ENCODE measurements around the gene BRINP2. TPM values are rescaled to one million over a fixed set of nuclear protein-coding genes. Genes with fewer than 3 reads are reported as not detected.

BRINP2 gene
- total RNA-seq, 2 donors from 2014 or later, result not detected

GRCh38 chr1:177173976-177174375 lies 3.2 kb downstream of the BRINP2 start:
- Mint-ChIP-seq H3K27me3 (ENCODE audit: insufficient read depth) (peaks cover 26% of the 10 kb centered on the region), H3K4me1 (no peaks in the 10 kb centered on the region), H3K27ac (no peak overlapping the region), H3K36me3 (ENCODE audit: low read depth) (no peaks in the 10 kb centered on the region), H3K4me3 (no peak overlapping the region), H3K9me3 (no peaks in the 10 kb centered on the region)
- Histone ChIP-seq H3K27ac (ENCODE audit: low read depth, low read length) (no peak overlapping the region), H3K9ac (ENCODE audit: extremely low read depth, low read length, poor library complexity, severe bottlenecking) (no peak overlapping the region), H3K36me3 (ENCODE audit: control insufficient read depth, insufficient read depth, low read length) (no peaks in the 10 kb centered on the region), H3K27me3 (ENCODE audit: control insufficient read depth, insufficient read depth, low read length, poor library complexity, severe bottlenecking) (peaks cover 96% of the 10 kb centered on the region), H3K4me1 (ENCODE audit: control insufficient read depth, insufficient read depth, low read length) (peaks cover 5% of the 10 kb centered on the region), H3K4me3 (ENCODE audit: low read length) (no peak overlapping the region), H3K9me3 (ENCODE audit: control insufficient read depth, low read length) (no peaks in the 10 kb centered on the region)
- DNase-seq, result no peak
- no peak for TF ChIP-seq CTCF (conservative IDR thresholded peaks at IDR 0.05)
- 50 to 91% methylated on average over 1 to 2 of the region's 2 CpGs for WGBS, 2 experiments (ENCODE audit: insufficient coverage in 1 of 2, insufficient read length in 1 of 2)

GRCh38 chr1:177174921-177175634 lies 4.3 kb downstream of the BRINP2 start:
- Histone ChIP-seq H3K9ac (ENCODE audit: extremely low read depth, low read length, poor library complexity, severe bottlenecking) (no peak overlapping the region), H3K36me3 (ENCODE audit: control insufficient read depth, insufficient read depth, low read length) (no peaks in the 10 kb centered on the region), H3K4me1 (ENCODE audit: control insufficient read depth, insufficient read depth, low read length) (peaks cover 5% of the 10 kb centered on the region), H3K27ac (ENCODE audit: low read depth, low read length) (no peak overlapping the region), H3K27me3 (ENCODE audit: control insufficient read depth, insufficient read depth, low read length, poor library complexity, severe bottlenecking) (peaks cover 96% of the 10 kb centered on the region), H3K9me3 (ENCODE audit: control insufficient read depth, low read length) (no peaks in the 10 kb centered on the region), H3K4me3 (ENCODE audit: low read length) (no peak overlapping the region)
- H3K27ac Mint-ChIP-seq, result no peak overlapping the region
- H3K9me3 Mint-ChIP-seq, result no peaks in the 10 kb centered on the region
- no peaks in the 10 kb centered on the region for H3K36me3 Mint-ChIP-seq (ENCODE audit: low read depth)
- no peak for TF ChIP-seq CTCF (conservative IDR thresholded peaks at IDR 0.05)
- no peak for DNase-seq
- H3K27me3 Mint-ChIP-seq (ENCODE audit: insufficient read depth), result peaks cover 37% of the 10 kb centered on the region
- WGBS, 2 experiments (ENCODE audit: insufficient coverage in 1 of 2, insufficient read length in 1 of 2), result 91 to 92% methylated on average over 3 to 6 of the region's 6 CpGs
- H3K4me3 Mint-ChIP-seq, result no peak overlapping the region
- no peaks in the 10 kb centered on the region for H3K4me1 Mint-ChIP-seq

GRCh38 chr1:177181280-177181630 lies 10.5 kb downstream of the BRINP2 start:
- Histone ChIP-seq H3K36me3 (ENCODE audit: control insufficient read depth, insufficient read depth, low read length) (no peaks in the 10 kb centered on the region), H3K4me3 (ENCODE audit: low read length) (peak overlapping the region; percentile 38), H3K27ac (ENCODE audit: low read depth, low read length) (no peak overlapping the region), H3K9ac (ENCODE audit: extremely low read depth, low read length, poor library complexity, severe bottlenecking) (no peak overlapping the region), H3K27me3 (ENCODE audit: control insufficient read depth, insufficient read depth, low read length, poor library complexity, severe bottlenecking) (peaks cover 67% of the 10 kb centered on the region), H3K4me1 (ENCODE audit: control insufficient read depth, insufficient read depth, low read length) (no peaks in the 10 kb centered on the region), H3K9me3 (ENCODE audit: control insufficient read depth, low read length) (no peaks in the 10 kb centered on the region)
- Mint-ChIP-seq H3K27ac (no peak overlapping the region), H3K36me3 (ENCODE audit: low read depth) (no peaks in the 10 kb centered on the region), H3K4me1 (peaks cover 12% of the 10 kb centered on the region), H3K4me3 (peak overlapping the region; percentile 46), H3K27me3 (ENCODE audit: insufficient read depth) (peaks cover 83% of the 10 kb centered on the region), H3K9me3 (no peaks in the 10 kb centered on the region)
- 14 to 20% methylated on average over 2 to 13 of the region's 13 CpGs for WGBS, 2 experiments (ENCODE audit: insufficient coverage in 1 of 2, insufficient read length in 1 of 2)
- peak; percentile 72 for DNase-seq
- TF ChIP-seq CTCF (conservative IDR thresholded peaks at IDR 0.05), result no peak
